BJ (cell line): Measurements from ENCODE around the gene ACAD11. TPM values are rescaled to one million over a fixed set of nuclear protein-coding genes. Genes with fewer than 3 reads are reported as not detected.
"Not testable (repeated sequence)": the region's sequence is repeated elsewhere in the genome, so short reads cannot be mapped to it uniquely, and the experiment has no call there.

Experiments used
- CTCF ChIA-PET: fragments of 350-600 bp; formaldehyde crosslinking; extraction: SDS; loops from one replicate; lab custom pipeline; 2021; ENCODE audit warnings: antibody characterized with exemption, inconsistent platforms; lab: Yijun Ruan, JAX
- POLR2A ChIA-PET: fragments of 300-600 bp; sonication (Branson Sonifier 250); formaldehyde crosslinking; extraction: SDS; loops from one replicate; lab custom pipeline; 2021; ENCODE audit warnings: antibody characterized with exemption; lab: Charles Lee
- DNase-seq: peaks from one replicate; pipeline ENCODE4 v3.0.0-alpha.2; 2011; ENCODE audit warnings: low read depth
- H3K27me3 ChIP-seq: 2 replicates; pipeline ENCODE4 v1.6.0; 2011; ENCODE audit warnings: low read length; ENCODE audit not compliant: control insufficient read depth, insufficient read depth
- H3K36me3 ChIP-seq: 2 replicates; pipeline ENCODE4 v1.5.1; 2011; ENCODE audit warnings: low read length; ENCODE audit not compliant: control insufficient read depth, insufficient read depth
- H3K4me3 ChIP-seq: 2 replicates; pipeline ENCODE4 v1.5.1; 2011; ENCODE audit warnings: low read depth, mild to moderate bottlenecking, control low read depth, low read length
- polyA plus RNA-seq: library from polyadenylated mRNA; depleted of rRNA; stranded (reverse); fragments of >200 nt; gene quantifications from 2 replicates; pipeline ENCODE4 v1.2.3, GENCODE V29; 2011
- TF ChIP-seq, protein P1 (sequence below): IDR thresholded peaks from 2 replicates; pipeline ENCODE4 v1.5.1; 2011; ENCODE audit warnings: low read depth, mild to moderate bottlenecking, control low read depth, inconsistent platforms, low read length, moderate library complexity; ENCODE audit not compliant: insufficient read depth

ACAD11 gene
- polyA plus RNA-seq, 1 experiment = 19.6 TPM

GRCh38 chr3:132622148-132622547 lies 37.5 kb downstream of the ACAD11 start:
- Histone ChIP-seq H3K36me3 (peaks cover 2% of the 10 kb centered on the region; the same call in 1 of the 2 replicates), H3K27me3 (no peaks in the 10 kb centered on the region), H3K4me3 (no peak overlapping the region)
- ChIA-PET POLR2A (no interaction called here), CTCF (no interaction called here)
- TF ChIP-seq, protein P1, sequence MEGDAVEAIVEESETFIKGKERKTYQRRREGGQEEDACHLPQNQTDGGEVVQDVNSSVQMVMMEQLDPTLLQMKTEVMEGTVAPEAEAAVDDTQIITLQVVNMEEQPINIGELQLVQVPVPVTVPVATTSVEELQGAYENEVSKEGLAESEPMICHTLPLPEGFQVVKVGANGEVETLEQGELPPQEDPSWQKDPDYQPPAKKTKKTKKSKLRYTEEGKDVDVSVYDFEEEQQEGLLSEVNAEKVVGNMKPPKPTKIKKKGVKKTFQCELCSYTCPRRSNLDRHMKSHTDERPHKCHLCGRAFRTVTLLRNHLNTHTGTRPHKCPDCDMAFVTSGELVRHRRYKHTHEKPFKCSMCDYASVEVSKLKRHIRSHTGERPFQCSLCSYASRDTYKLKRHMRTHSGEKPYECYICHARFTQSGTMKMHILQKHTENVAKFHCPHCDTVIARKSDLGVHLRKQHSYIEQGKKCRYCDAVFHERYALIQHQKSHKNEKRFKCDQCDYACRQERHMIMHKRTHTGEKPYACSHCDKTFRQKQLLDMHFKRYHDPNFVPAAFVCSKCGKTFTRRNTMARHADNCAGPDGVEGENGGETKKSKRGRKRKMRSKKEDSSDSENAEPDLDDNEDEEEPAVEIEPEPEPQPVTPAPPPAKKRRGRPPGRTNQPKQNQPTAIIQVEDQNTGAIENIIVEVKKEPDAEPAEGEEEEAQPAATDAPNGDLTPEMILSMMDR = no peak
- DNase-seq = no peak

DNA sequence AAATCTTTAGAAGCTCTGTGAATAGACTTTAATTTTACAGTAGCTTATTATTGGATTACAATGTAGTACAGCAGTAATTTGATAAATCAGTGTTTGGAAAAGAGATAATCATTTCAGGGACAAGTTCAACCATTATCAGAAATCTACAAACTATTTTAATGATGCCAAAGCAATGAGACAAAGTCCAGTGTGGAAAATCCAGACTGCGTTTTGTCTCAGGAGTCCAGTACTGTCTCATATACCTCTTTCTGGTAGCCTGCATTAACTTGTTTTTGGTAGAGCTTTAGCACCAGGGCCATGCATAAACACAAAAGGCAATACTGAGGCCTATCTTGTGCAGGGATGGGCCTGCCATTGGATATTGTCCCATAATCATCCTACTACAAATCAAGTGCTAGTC lies 42.8 kb downstream of the ACAD11 start:
- ChIA-PET POLR2A (no interaction called here), CTCF (no interaction called here)
- TF ChIP-seq, protein P1 = no peak
- H3K4me3 ChIP-seq = no peak overlapping the region
- DNase-seq = no peak
- no peaks in the 10 kb centered on the region for H3K27me3 ChIP-seq
- no peaks in the 10 kb centered on the region for H3K36me3 ChIP-seq

DNA sequence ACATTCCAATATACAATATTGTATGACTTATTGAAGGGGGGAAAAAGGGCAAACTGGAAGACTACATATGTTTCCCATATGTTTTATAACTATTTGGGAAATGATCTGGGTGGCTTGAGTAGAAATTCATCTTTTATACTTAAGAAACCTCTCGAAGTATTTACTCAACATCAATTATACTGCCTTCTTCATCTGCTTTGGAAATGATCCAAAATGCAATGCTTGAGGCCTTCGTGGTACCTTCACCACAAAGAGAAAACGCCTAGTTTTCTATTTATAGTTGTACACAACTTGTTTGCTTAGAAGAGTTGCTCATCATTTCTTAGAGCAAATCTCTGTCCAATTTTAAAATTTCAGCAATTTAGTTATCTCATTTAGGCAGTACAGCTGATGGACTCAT lies 43.7 kb downstream of the ACAD11 start:
- ChIA-PET POLR2A (no interaction called here), CTCF (no interaction called here)
- TF ChIP-seq, protein P1 = no peak
- Histone ChIP-seq H3K27me3 (no peaks in the 10 kb centered on the region), H3K4me3 (no peak overlapping the region), H3K36me3 (no peaks in the 10 kb centered on the region)
- DNase-seq = no peak

DNA sequence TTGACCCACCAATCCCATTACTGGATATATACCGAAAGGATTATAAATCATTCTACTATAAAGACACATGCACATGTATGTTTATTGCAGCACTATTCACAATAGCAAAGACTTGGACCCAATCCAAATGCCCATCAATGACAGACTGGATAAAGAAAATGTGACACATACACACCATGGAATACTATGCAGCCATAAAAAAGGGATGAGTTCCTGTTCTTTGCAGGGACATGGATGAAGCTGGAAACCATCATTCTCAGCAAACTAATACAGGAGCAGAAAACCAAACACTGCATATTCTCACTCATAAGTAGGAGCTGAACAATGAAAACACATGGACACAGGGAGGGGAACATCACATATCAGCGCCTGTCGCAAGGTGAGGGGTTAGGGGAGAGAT lies 44.3 kb downstream of the ACAD11 start:
- H3K36me3 ChIP-seq, H3K4me3 ChIP-seq, CTCF ChIA-PET, DNase-seq, POLR2A ChIA-PET, H3K27me3 ChIP-seq: not testable (repeated sequence)

DNA sequence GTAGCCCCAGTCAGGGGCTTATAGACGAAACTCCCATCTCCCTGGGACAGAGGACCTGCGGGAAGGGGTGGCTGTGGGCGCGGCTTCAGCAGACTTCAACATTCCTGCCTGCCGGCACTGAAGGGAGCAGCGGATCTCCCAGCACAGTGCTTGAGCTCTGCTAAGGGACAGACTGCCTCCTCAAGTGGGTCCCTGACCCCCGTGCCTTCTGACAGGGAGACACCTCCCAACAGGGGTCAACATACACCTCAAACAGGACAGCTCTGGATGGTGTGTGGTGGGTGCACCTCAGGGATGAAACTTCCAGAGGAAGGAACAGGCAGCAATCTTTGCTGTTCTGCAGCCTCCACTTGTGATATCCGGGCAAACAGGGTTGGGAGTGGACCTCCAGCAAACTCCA lies 53.0 kb downstream of the ACAD11 start:
- H3K4me3 ChIP-seq, CTCF ChIA-PET, H3K27me3 ChIP-seq, DNase-seq, H3K36me3 ChIP-seq: not testable (repeated sequence)
- POLR2A ChIA-PET = interaction anchor here (0.8 kb wide), 1 partner anchor 12 kb away, joined by 3 read pairs; no protein-coding TSS in a partner anchor

GRCh38 chr3:132606085-132606484 lies 53.5 kb downstream of the ACAD11 start:
- H3K27me3 ChIP-seq = no peaks in the 10 kb centered on the region
- no peaks in the 10 kb centered on the region for H3K36me3 ChIP-seq
- POLR2A ChIA-PET = interaction anchor here (0.8 kb wide), 1 partner anchor 11 kb away, joined by 3 read pairs; no protein-coding TSS in a partner anchor
- TF ChIP-seq, protein P1 = no peak
- CTCF ChIA-PET = no interaction called here
- H3K4me3 ChIP-seq = no peak overlapping the region
- DNase-seq = no peak
